Spleen (tissue), 11 donors: ENCODE measurements around the gene FLNB. TPM values are rescaled to one million over a fixed set of nuclear protein-coding genes. Genes with fewer than 3 reads are reported as not detected.

ENCODE experiments used
- DNase-seq: peaks from one replicate; pipeline ENCODE4 v3.0.0-alpha.2; 2020
- H3K27ac ChIP-seq, 8 donors: fragments of 200-600 bp; sonication (generic) in 7 of 8; 1 replicate in 4 of 8; 2 replicates in 4 of 8; pipeline versions ENCODE4 v1.5.0 to v1.8.0; 2016 to 2021; ENCODE audit warnings: inconsistent platforms in 4 of 8, mild to moderate bottlenecking in 4 of 8, moderate library complexity in 1 of 8
- H3K27me3 ChIP-seq, 7 donors: fragments of 200-600 bp; sonication (generic) in 6 of 7; replicated peaks in 1 of 7; 1 replicate in 4 of 7; 2 replicates in 3 of 7; pipeline versions ENCODE4 v1.5.0 to v1.8.0; 2016 to 2021; ENCODE audit warnings: inconsistent platforms in 3 of 7, mild to moderate bottlenecking in 1 of 7
- H3K36me3 ChIP-seq, 6 donors: fragments of 200-600 bp; sonication (generic) in 5 of 6; 1 replicate in 4 of 6; 2 replicates in 2 of 6; pipeline versions ENCODE4 v1.5.0 to v1.8.0; 2016 to 2021; ENCODE audit warnings: inconsistent platforms in 2 of 6
- H3K4me1 ChIP-seq, 6 donors: fragments of 200-600 bp; sonication (generic) in 5 of 6; 1 replicate in 3 of 6; 2 replicates in 3 of 6; pipeline versions ENCODE4 v1.5.0 to v1.8.0; 2016 to 2021; ENCODE audit warnings: inconsistent platforms in 3 of 6
- H3K4me3 ChIP-seq, 8 donors: fragments of 200-600 bp; sonication (generic) in 7 of 8; 1 replicate in 4 of 8; 2 replicates in 4 of 8; pipeline versions ENCODE4 v1.5.0 to v1.8.0; 2016 to 2021; ENCODE audit warnings: inconsistent platforms in 4 of 8, mild to moderate bottlenecking in 4 of 8, moderate library complexity in 2 of 8
- H3K9me3 ChIP-seq, 8 donors: fragments of 200-600 bp; sonication (generic) in 7 of 8; 1 replicate in 4 of 8; 2 replicates in 4 of 8; pipeline versions ENCODE4 v1.5.0 to v1.8.0; 2016 to 2021; ENCODE audit warnings: inconsistent platforms in 4 of 8
- POLR2A ChIP-seq, 3 donors: fragments of 450-650 bp; IDR thresholded peaks; one replicate each; pipeline ENCODE4 v1.5.1; 2017; ENCODE audit warnings: antibody characterized with exemption in 3 of 3, mild to moderate bottlenecking in 1 of 3
- POLR2AphosphoS5 ChIP-seq, 3 donors: sonication (generic); formaldehyde crosslinking; IDR thresholded peaks; one replicate each; pipeline ENCODE4 v1.5.1; 2017; ENCODE audit warnings: antibody characterized with exemption in 3 of 3
- WGBS, 5 donors: extraction: QIAGEN DNeasy Blood & Tissue Kit in 3 of 5; methylation state at CpG; one replicate each; pipeline versions ENCODE4 v1.1.5 to v1.1.7; 2013 to 2018; 5-methylcytosine and 5-hydroxymethylcytosine counted together
- intact Hi-C: fragments of 100-400 bp; cut with DNase I; formaldehyde crosslinking; loops from one replicate; pipeline ENCODE4 v1.15.0; 2023; ENCODE audit warnings: low total_unique reads
- polyA plus RNA-seq, 3 donors: library from polyadenylated mRNA; stranded (reverse); fragments of 200-250 nt; gene quantifications; one replicate each; pipeline ENCODE4 v1.2.1, GENCODE V29; 2013
- total RNA-seq, 7 donors: library from RNA; depleted of rRNA in 3 of 7; stranded (reverse); fragments of >200 nt in 3 of 7; fragmentation: NEBNext Ultra II Directional in 4 of 7; extraction: Animal tissue kit (Norgen Biotek cat#: 25700) in 4 of 7; gene quantifications; one replicate each; pipeline versions ENCODE4 v1.1.0 to v1.2.1, GENCODE V29; 2016 to 2021
- TF ChIP-seq, protein P1 (sequence below), 11 experiments: fragments of 200-600 bp in 7 of 11; fragments of 450-650 bp in 4 of 11; sonication (generic) in 4 of 11; IDR thresholded peaks in 8 of 11; conservative IDR thresholded peaks in 3 of 11; 1 replicate in 7 of 11; 2 replicates in 4 of 11; pipeline versions ENCODE4 v1.4.0 to v1.8.0; 2016 to 2021; ENCODE audit warnings: antibody characterized with exemption in 11 of 11, inconsistent platforms in 4 of 11, mild to moderate bottlenecking in 1 of 11
- donor health status: healthy with polysubstance abuse.
- donor health status: DM: no; HTN: no; CAD: no; lungs with moderate emphysema.
- donor health status: DM: no; HTN: no; CAD: no.
- donor health status: Bipolar disorder and iron deficiency.
- donor health status: healthy.
- donor health status: DM: no; HTN: no; CAD: no.
- donor health status: DM: yes; HTN: yes; CAD: no.

Gene FLNB
- total and polyA plus RNA-seq, 10 donors: 38.9 to 163 (median 96.7) TPM

GRCh38 chr3:58153371-58153770 is 145.1 kb downstream of the FLNB start:
- Histone ChIP-seq H3K27ac (no peak overlapping the region), H3K36me3 (peaks cover 0 to 100% (median 78%) of the 10 kb centered on the region in 6 donors), H3K27me3 (no peaks in the 10 kb centered on the region), H3K4me3 (no peak overlapping the region), H3K9me3 (no peaks in the 10 kb centered on the region), H3K4me1 (no peaks in the 10 kb centered on the region)
- intact Hi-C loops: no loop called here
- TF ChIP-seq POLR2A (IDR thresholded peaks at IDR 0.05): no peak
- peak in 1 of 3 donors; percentile 38 for TF ChIP-seq POLR2AphosphoS5 (IDR thresholded peaks at IDR 0.05)
- 96 to 97% (median 97%) methylated on average over 16 of the region's 16 CpGs for WGBS, 5 donors
- DNase-seq: no peak

DNA sequence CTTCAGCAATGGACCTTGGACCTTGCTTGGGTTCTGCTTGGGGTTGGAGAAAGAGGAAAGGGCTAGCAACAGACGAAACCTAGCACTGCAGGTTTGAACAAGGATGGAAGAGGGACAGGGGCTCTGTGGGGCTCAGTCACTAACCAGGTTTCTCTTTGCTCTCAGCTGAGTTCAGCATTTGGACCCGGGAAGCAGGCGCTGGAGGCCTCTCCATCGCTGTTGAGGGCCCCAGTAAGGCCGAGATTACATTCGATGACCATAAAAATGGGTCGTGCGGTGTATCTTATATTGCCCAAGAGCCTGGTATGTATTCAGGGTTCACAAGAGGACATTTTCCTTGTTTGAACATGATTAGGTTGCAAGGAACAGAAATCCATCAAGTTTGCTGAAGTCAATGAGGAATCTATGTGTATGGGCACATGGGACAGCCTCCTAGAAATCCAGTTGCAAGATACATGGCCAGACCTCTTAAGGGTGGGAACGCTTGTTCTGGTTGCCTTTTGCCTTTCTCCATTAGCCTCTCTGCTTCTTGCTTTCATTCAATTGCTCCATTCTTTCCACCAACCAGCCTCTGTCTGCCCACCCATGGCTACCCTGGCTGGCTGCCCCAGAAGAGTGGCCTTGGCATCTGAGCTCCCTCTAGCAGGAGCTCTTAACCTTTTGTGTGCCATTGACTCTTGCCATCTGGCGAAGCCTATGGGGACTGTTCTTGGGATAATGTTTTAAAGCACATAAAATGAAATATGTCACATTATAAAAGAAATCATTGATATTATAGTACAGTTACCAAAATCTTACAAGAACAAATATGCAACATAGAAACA is 146.6 kb downstream of the FLNB start:
- no peak for DNase-seq
- H3K36me3 ChIP-seq: peaks cover 0 to 100% (median 70%) of the 10 kb centered on the region in 6 donors
- H3K9me3 ChIP-seq: no peaks in the 10 kb centered on the region
- H3K4me3 ChIP-seq: no peak overlapping the region
- no peaks in the 10 kb centered on the region for H3K4me1 ChIP-seq
- H3K27me3 ChIP-seq: no peaks in the 10 kb centered on the region
- H3K27ac ChIP-seq: no peak overlapping the region
- WGBS, 5 donors: 91 to 97% (median 96%) methylated on average over 10 of the region's 10 CpGs
- TF ChIP-seq POLR2A (IDR thresholded peaks at IDR 0.05) (no peak), POLR2AphosphoS5 (IDR thresholded peaks at IDR 0.05) (no peak)
- TF ChIP-seq, protein P1, sequence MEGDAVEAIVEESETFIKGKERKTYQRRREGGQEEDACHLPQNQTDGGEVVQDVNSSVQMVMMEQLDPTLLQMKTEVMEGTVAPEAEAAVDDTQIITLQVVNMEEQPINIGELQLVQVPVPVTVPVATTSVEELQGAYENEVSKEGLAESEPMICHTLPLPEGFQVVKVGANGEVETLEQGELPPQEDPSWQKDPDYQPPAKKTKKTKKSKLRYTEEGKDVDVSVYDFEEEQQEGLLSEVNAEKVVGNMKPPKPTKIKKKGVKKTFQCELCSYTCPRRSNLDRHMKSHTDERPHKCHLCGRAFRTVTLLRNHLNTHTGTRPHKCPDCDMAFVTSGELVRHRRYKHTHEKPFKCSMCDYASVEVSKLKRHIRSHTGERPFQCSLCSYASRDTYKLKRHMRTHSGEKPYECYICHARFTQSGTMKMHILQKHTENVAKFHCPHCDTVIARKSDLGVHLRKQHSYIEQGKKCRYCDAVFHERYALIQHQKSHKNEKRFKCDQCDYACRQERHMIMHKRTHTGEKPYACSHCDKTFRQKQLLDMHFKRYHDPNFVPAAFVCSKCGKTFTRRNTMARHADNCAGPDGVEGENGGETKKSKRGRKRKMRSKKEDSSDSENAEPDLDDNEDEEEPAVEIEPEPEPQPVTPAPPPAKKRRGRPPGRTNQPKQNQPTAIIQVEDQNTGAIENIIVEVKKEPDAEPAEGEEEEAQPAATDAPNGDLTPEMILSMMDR (IDR thresholded peaks at IDR 0.05 in 8 of 11, conservative IDR thresholded peaks at IDR 0.05 in 3 of 11): no peak
- intact Hi-C loops: no loop called here

DNA sequence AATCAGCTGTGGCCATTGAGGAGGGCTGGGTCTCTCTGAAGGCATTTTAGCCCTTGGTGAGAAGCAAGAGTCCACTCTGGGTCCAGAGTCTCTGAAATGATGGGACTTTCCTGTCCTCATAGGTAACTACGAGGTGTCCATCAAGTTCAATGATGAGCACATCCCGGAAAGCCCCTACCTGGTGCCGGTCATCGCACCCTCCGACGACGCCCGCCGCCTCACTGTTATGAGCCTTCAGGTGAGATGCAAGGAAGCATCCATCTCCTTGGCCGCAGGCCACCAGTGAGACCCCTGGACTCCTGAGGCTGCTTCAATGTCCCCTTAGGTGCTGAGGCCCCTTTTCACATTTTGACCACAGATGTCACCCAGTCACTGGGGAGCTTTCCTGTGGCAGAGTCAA is 147.6 kb downstream of the FLNB start:
- no peaks in the 10 kb centered on the region for H3K9me3 ChIP-seq
- 94 to 97% (median 96%) methylated on average over 10 of the region's 10 CpGs for WGBS, 5 donors
- no peak overlapping the region for H3K27ac ChIP-seq
- peaks cover 0 to 100% (median 65%) of the 10 kb centered on the region in 6 donors for H3K36me3 ChIP-seq
- H3K4me3 ChIP-seq: no peak overlapping the region
- TF ChIP-seq POLR2AphosphoS5 (IDR thresholded peaks at IDR 0.05): no peak
- TF ChIP-seq POLR2A (IDR thresholded peaks at IDR 0.05): no peak
- TF ChIP-seq, protein P1 (IDR thresholded peaks at IDR 0.05 in 8 of 11, conservative IDR thresholded peaks at IDR 0.05 in 3 of 11): no peak
- no peak for DNase-seq
- no peaks in the 10 kb centered on the region for H3K27me3 ChIP-seq
- intact Hi-C loops: no loop called here
- no peaks in the 10 kb centered on the region for H3K4me1 ChIP-seq

- no peak for DNase-seq
- no peak overlapping the region for H3K27ac ChIP-seq
- no peak for TF ChIP-seq POLR2A (IDR thresholded peaks at IDR 0.05)
- no peak for TF ChIP-seq POLR2AphosphoS5 (IDR thresholded peaks at IDR 0.05)
- TF ChIP-seq, protein P1 (IDR thresholded peaks at IDR 0.05 in 8 of 11, conservative IDR thresholded peaks at IDR 0.05 in 3 of 11): no peak
- intact Hi-C loops: no loop called here
- no peaks in the 10 kb centered on the region for H3K9me3 ChIP-seq
- 89 to 94% (median 91%) methylated on average over 11 of the region's 11 CpGs for WGBS, 5 donors
- no peaks in the 10 kb centered on the region for H3K27me3 ChIP-seq
- no peak overlapping the region for H3K4me3 ChIP-seq
- peaks cover 0 to 5% (median 0%) of the 10 kb centered on the region in 6 donors for H3K4me1 ChIP-seq
- H3K36me3 ChIP-seq: peaks cover 0 to 100% (median 59%) of the 10 kb centered on the region in 6 donors
Measured at GRCh38 chr3:58157700-58158099, 149.5 kb downstream of the FLNB start.
